T1000 (cell line): ENCODE results near the gene GLP2R.

Experiments used
- DNase-seq: peaks from one replicate; lab custom pipeline; 2025; ENCODE audit warnings: mixed read lengths; lab: John Stamatoyannopoulos, UW

GLP2R gene

DNA sequence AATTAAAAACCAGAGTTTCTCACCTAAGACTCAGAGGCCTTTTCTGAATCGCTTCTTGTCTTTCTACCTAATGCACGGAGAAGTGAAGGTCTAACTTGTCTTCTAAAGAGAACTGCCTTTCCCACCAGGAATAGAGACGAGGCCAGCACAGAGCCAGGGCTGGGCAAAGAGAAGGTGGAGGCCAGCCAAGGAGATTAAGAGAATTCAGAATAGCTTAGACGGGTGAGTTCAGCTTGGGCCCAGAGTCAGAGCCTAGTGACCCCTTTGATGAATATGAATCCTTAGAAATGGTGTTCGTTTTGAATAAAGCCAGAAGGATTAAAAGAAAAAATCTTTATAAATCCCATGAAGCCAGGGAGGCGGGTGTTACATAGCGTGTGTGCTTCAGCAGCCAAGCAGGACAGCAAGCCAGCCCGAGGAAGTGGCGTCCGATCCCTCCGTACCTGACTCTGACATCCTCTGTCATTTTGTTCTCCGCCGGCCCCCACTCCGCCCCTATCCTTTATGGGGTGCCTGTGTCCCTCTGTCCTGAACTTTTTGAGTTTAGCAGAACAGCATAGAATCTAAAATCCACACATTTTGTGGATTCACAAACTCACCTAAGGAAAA lies 11.3 kb upstream of the GLP2R start:
- no peak for DNase-seq

DNA sequence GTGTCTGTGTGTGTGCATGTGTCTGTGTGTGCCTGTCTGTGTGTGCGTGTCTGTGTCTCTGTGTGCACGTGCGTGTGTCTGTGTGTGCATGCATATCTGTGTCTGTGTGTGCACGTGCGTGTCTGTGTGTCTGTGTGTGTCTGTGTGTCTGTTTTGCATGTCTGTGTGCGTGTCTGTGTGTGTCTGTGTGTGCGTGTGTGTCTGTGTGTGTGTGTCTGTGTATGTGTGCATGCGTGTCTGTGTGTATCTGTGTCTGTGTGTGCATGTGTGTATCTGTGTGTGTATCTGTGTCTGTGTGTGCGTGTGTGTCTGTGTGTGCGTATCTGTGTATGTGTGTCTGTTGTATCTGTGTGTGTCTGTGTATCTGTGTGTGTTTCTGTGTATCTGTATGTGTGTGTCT lies 9.3 kb upstream of the GLP2R start:
- DNase-seq: no peak

DNA sequence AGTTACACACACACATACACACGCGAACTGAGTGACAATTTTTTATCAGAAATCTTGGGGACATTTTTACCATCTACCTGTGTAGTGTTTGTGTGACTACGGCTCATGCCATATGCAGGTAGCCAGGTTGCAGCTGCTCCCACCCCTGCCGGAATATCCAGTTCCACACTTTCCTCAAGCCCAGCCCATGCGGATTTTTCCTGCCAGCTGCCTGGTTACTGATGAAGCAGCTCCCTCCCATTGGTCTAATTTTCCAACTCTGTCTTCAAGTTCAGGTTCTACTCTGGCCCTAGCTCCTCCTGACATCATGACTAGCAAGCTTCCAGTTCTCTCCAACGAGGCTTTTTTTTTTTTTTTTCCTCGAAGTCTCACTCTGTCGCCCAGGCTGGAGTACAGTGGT lies 8.6 kb upstream of the GLP2R start:
- DNase-seq: no peak

DNA sequence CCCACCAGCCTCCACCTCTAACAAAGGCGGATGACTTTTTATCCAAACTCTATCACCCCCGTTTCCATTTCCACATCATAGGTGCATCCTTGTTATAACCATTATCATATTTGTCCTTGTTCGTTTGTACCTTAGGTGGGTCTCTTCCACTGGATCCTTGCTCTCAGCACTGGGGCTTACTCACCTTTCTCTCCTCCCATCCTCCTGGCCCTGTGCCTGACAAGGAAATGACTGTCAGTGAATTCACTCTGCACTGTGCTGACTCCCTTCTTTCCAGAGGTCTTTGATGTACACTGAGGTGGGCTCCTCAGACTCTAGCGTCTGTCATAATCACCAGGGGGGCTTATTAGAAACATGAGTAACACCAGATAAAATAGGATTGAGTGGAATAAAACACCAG lies 7.0 kb upstream of the GLP2R start:
- DNase-seq: no peak

DNA sequence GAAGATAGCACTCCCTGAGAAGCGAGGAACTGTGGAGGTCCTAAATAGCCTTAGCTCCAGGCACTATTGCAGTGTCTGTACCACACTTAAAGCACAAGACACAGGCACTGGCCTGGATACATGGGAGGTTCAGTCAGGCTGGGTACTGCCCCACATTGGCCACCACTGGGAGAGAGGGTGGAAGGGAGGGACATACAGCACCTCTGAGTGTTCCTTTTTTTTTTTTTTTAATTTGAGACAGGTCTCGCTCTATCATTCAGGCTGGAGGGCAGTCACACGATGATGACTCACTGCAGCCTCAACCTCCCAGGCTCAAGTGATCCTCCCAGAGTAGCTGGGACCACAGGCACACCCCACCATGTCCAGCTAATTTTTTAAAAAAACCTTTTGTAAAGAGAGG lies 5.3 kb upstream of the GLP2R start:
- DNase-seq: no peak

DNA sequence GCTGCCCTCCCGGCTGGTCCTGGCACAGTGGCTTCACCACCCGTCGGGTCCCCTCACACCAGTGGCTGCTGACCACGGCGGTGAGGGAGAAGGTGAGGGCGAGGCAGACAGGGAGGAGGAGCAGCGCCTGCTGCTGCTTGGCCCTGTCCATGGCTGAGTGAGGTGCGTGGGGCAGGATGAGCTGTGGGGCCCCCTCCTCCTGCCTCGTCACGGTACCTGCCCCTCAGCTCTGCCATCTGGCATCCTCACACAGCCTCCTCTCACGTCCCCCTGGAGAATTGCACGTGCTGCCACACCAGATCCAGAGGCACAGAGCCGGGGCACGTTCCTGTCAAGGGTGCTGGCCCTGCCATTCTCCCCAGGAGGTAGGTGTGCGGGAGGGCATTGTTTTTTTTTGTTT lies 3.8 kb upstream of the GLP2R start, which contains the start of gene GSG1L2:
TSS of gene GSG1L2 (minus strand) at position 159 of the 400 bp plus-strand sequence. CDS start at position 151, 8 bp downstream.
- DNase-seq: no peak

DNA sequence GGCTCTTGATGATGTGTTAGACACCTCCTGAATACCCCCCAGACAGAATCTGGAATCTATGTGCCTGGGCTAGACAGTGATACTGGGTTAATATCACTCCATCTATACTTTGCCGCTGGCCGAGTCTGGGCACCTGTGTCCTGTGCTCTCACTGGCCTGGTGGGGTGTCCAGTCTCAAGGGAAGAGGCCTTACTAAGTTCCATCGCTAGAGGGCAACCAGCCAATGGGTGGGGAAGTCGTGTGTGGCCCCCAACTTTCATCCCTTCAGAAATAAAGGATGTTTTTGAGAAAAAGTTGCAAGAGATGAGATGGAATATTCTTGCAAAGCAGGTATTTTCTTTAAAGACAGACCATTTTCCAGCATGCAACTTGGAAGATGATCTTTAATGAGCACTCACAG lies 1.6 kb upstream of the GLP2R start:
- no peak for DNase-seq

DNA sequence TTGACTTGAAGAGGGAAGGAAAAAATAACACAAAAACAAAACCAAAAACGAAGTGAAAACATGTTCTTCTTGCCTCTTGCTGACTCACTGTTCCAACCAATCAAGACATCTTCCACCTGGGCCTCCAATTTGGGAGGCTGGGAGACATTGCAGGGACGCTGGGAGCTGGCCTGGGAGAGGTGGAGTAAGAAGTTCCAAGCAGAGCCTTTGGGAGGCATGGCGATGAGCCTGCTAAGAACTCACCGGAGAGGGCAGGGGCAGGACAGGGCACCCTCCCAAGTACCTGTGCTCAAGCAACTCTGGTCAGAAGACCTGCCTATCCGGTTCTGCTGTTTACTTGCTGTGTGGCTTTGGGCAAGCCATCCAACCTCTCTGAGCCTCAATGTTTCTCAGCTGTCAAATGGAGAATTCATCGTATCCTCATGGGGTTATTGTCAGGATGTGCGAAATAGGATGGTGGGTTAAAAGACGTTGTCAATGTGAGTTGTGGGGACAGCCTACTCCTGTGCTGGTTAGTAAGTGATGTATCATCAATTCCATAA lies 856 bp upstream of the GLP2R start:
- DNase-seq: no peak

DNA sequence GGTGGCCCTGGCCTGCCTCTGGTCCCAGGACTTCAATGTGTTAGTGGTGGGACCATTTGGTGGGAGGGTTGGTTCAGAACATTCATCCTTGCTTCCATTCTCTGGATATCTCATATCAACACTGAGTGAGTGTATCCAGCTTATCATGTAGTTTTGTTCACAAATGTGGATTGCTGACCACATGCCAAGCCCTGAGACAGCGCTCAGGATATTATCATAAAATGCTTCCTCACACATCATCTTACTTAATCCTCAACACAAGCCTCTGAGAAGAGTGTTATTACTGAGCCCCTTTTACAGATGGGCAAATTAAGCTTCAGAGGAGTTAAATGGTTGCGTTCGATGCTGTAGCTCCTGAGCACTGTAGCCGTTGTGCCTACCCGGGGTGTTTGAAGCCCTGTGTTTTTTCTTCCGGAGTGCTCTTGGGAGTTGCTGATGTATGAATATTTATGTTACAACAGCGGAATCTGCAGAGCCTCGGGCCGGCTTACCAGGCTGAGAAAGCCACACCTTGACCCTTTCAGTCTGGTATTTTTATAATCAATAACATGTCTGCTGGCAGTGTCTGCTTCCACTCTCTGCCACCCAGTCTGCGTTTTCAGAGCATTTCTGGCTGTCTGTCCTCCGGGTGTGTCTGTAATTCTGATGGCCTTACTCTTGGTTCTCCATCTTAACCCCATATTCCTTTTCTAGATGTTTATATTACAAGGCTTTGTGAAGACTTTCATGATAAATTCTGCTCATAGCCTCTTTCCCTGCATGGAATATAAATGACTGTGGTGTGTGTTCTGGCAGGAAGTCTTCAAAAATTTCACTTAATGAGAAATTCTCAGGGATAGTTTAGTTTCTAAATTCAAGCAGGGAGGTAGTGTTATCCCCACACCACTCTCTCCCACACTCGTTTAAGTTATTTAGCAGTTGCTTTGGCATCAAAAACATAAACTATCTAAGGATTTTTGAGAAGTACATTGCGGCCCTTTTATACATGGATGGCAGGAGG lies 2.9 kb downstream of the GLP2R start:
- no peak for DNase-seq

DNA sequence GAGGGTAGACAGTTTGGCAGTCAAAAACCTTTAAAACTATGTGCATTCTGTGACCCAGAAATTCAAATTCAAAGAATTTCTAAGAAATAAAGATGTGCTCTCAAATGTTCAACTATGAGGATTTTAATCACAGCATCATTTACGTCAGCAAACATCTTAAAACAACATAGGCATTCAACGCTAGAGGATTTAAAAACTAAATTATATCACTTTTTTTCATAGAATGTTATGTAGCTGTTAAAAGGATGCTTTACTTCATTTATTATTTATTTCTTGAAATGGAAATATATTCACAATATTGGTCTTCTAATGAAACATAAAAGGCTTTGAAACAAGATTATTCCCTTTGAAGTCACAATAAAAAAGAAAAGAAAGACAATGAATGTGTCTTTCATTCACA lies 3.6 kb downstream of the GLP2R start:
- no peak for DNase-seq

DNA sequence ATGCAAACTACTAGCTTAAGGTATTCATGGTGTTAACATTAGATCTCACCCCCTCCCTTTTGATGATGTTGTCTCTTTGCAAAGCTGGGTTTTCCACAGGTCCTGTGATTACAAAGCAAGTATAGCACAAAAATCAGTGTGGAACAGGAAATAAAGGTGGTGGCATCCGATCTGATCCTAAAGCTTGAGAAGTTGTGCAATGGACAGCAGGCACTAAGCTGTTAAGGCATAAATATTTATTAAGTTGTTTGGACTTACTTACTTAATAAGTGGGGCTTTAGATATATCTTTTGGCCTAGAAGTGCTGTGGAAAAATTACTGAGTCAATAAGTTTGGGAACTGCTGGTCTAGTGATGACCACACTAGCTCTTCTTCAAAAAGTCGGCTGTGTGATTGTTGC lies 5.0 kb downstream of the GLP2R start:
- no peak for DNase-seq

DNA sequence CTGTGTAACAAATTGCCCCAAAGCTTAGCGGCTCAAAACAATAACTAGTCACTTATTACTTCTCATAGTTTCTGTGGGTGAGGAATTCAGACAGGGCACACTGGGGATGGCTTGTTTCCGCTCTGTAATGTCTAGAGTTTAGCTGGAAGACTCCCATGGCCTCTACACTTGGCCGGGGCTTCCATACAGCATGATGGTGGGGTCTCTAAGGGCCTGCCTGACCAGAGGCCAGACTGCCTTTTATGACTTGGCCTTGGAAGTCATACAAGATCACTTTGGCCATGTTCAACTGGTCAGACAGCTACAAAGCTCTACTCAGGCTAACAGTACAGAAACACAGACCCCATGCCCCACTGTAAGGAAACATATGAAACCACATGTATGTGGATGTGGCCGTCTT lies 8.2 kb downstream of the GLP2R start:
- no peak for DNase-seq

DNA sequence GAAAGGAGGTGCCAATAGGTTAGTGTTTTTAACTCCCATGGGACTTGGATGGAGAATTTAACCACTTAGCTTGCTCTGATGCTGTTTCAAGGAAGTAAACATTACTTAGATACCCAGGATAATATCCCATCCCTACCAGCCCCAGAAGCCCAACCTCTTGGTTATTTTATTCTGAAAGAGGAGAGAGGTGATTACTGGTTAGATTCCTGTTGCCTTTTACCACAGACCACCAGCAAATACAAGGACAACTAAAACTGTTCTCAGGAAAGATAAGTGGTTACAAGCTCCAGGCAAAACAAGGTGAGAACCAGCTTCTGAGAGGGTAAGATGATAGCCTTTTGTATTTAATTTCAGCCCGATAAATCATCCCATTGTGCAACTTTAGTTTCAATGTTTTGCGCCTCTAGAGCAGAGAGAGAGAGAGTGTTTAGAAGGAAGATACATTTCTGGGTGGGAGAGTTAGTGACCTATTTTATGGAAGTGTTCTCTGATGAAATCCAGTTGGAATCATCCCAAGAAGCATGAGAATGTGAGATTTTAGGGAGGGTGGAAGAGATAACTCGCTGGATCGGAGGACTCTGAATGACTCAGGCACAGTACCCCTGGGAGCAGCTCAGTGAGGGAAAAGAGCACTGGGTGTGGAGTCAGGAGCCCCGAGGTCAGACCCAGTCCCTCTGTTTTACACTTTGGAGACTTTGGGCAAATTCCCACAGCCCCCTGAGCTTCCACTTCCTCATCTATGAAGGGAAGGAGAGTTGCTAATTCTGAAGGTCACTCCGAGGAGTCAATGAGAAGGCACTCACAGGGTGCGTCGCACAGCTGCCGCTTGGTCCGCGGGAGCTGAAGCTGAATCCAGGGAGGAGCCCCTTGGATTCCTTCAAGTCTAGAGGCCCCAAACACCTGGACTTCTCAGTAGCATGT lies 12.1 kb downstream of the GLP2R start:
- peak; percentile 20 for DNase-seq

DNA sequence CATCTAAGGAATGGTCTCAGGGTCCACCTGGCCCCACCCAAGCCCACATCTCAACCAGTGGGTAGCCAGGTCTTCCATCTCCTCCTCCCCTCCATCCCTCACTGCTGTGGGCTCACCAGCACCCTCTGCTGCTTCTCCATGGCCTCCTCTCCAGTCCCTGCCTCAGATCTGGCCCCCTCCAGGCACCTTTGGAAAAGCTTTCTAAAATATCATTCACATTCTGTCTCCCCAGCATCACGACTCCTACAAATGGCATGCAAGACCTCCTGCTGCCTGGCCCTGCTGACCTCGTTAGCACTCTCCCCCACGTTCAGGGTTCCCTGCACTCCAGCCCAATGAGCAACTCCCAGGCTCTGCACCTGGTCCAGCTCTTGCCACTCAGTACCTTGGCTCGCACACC lies 13.7 kb downstream of the GLP2R start:
- no peak for DNase-seq

DNA sequence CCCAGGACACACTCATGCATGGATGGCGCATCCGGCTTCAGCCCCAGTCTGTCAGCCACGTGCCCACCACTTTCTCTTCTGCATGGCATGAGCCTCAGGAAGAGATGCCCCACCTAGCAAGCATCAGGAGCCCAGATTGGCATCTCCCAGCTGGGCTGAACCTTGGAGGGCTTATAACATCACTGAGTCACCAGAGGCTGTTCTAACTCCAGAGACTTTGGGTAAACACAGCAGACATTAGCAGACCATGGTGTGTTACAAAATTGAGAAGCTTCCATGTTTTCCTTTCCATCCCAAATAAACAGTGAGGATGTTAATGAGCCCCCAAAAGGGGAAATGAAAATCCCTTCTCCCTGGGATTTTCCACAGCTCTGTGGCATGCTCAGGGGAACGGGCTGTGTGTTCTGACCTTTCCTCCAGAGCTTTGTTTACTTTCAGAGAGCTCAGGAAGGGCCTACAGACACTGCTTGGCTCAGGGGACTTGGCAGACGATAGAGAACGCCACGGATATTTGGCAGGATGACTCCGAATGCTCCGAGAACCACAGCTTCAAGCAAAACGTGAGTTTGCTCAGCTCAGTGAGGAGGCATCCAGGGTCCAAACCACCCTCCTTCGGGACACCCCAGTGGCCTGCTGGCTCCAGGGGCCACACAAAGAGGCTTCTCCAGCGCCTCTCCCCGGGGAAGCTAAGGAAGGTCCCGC lies 16.5 kb downstream of the GLP2R start:
- DNase-seq: peak; percentile 35

DNA sequence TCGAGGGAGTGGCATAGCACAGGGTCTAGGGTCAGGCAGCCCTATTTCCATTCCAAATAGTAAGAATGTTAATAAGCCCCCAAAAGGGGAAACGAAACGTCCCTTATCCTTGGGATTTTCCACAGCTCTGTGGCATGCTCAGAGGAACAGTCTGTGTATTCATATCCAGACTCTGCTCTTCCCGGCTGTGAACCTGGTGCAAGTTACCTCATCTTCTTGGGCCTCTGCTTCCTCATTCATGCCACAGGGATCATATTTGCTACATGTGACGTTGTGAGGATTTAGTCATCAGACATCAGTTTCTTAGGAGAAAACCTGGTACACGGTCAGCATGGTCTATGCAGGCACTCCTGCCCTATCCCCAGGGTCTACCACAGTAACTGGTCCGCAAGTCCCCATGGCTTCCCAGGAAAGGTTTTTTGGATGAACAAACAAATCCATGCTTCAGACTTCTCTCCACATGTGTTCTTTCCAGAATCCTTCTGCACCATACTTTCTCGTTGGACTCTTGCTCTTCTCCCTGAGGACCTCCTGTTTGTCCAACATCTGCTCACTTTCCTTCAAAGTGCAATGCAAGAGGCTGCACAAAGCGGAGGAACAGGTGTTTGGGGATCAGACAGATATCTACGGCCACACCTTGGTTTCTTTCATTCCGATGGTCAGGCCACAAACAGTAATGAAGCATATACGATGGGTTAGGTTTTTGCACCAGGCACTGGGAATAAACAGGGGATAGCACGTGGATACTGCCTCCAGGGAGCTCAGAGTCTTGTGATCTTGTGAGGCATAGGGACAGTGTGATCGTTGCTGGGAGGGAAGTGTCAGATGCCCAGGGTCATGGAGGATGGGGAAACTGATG lies 17.7 kb downstream of the GLP2R start:
- DNase-seq: no peak

DNA sequence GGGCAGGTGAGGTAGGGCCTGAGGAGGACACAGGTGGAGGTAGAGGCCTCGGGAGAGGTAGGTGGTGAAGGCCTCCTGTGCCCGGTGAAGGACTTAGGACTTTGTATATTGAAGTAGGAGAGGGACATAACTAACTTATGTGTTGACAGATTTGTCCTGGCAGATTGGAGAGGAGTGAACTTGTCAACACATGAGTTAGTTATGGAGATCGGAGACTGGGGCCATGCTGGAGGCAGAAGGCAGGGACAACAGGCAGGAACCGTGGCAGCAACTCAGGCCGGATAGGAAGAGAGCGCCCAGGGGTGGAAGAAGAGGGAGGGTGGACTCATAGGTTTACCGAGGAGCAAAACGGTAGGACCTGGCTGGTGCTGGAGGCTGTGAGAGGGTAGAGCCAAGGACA lies 18.4 kb downstream of the GLP2R start:
- no peak for DNase-seq

DNA sequence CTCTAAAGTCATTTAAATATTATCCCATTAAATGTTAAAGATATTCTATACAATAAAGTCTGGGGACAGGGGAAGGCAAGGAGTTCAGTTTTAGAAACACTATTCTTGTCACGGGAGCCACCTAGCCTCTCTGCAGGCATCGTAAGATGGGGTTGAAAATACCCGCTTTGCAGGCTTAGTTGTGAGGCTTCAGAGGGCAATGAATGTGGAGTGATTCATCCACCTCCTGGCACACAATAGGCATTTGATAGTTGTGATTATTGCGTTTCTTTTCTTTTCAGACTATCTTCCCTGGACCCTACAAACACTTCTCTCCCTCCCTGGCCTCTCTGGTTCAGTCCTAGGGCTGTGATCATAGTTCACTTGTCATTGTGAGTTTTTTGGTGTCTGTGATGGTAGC lies 19.6 kb downstream of the GLP2R start:
- no peak for DNase-seq

DNA sequence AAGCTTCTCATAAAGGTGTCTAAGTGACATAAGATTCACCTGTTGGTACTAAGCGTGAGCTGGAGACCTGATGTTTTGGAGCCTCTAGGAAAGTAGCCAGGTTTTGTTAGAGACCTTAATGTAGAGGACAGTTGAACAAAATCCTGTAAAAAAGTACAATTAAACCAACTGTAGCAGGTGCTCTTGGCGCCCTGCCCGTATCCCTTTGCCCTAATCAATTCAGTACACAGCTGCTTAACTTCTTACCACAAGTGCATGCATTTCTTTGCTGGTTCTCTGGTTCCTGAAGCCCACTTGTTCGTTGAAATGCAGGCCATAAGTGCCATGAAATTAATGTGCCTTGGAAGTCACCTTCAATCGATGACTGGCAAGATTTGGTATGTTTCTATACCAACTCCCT lies 24.4 kb downstream of the GLP2R start:
- DNase-seq: no peak

DNA sequence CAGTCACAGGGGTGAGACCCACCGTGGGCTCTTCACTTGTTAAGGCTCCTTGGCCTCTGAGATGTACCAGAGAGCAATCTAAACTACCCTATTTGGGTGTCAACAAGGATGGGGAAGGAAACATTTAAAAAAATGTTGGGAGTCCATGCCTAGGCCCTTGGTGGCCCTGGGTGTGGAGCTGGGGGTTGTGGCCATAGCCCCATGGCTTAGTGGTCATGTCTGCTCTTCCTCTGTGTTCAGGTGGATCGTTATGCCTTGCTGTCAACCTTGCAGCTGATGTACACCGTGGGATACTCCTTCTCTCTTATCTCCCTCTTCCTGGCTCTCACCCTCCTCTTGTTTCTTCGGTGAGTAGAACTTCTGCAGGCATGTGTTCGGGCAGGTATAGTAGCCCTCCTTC lies 28.5 kb downstream of the GLP2R start:
- no peak for DNase-seq
